Stomach (tissue), 4 donors: Measurements from ENCODE around the gene FBXL19.
A peak's percentile ranks its signal among the peaks of the same experiment; 100 is the strongest.

ENCODE experiments used
- EP300 ChIP-seq: sonication (generic); formaldehyde crosslinking; IDR thresholded peaks from one replicate; pipeline ENCODE4 v1.6.1; 2017; ENCODE audit warnings: antibody characterized with exemption
- POLR2A ChIP-seq, 4 donors: fragments of 450-650 bp; IDR thresholded peaks; one replicate each; pipeline ENCODE4 v1.6.1; 2016; ENCODE audit warnings: antibody characterized with exemption in 4 of 4, control low read depth in 2 of 4, mild to moderate bottlenecking in 1 of 4, moderate library complexity in 1 of 4
- POLR2AphosphoS5 ChIP-seq, 3 donors: sonication (generic); formaldehyde crosslinking; IDR thresholded peaks; one replicate each; pipeline ENCODE4 v1.6.1; 2016; ENCODE audit warnings: antibody characterized with exemption in 3 of 3
- TF ChIP-seq, protein P1 (sequence below), 7 experiments: fragments of 450-650 bp in 4 of 7; fragments of 200-600 bp in 3 of 7; sonication (generic) in 3 of 7; IDR thresholded peaks; one replicate each; pipeline ENCODE4 v1.5.1; 2016 to 2019; ENCODE audit warnings: antibody characterized with exemption in 7 of 7, control low read depth in 2 of 7, mild to moderate bottlenecking in 1 of 7

DNA sequence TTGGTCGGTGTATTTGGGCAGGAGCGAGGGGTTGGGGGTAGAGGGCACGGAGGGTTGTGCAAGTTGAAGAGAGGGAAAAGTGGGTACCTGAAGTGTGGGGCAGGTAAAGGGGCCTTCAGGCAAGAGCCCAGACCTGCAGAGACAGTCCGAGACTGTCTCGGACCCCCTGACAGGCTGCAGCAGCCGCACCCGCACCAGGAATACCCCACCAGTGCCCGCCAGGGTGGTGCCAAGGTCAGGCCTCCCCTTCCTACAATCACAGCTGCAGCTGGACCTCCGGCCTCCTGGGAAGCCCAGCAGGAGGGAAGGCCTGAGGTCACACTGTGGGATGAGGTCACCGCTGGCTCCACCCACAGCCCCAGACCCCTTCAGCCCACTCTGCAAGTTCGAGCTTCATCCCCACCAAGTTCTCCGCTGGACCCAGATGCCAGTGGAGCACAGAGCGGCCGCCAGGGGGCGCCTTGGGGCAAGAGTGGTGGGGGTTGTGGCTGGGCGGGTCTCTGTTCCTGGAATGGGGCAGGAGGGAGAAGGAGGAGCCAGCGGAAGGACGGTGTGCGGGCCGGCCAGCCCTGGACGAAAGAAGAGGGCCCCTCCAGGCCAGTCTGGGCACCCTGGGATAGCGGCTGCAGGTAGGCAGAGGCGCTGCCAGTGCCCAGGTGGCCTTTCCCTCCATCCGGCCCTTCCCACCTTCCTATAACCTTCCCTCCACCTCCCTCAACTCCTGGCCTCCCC, 61.5 kb downstream of the FBXL19 start, which contains the start of gene HSD3B7:
- TF ChIP-seq POLR2A (IDR thresholded peaks at IDR 0.05) (no peak), POLR2AphosphoS5 (IDR thresholded peaks at IDR 0.05) (peak in 1 of 3 donors; percentile 63), EP300 (no peak)
- TF ChIP-seq, protein P1, sequence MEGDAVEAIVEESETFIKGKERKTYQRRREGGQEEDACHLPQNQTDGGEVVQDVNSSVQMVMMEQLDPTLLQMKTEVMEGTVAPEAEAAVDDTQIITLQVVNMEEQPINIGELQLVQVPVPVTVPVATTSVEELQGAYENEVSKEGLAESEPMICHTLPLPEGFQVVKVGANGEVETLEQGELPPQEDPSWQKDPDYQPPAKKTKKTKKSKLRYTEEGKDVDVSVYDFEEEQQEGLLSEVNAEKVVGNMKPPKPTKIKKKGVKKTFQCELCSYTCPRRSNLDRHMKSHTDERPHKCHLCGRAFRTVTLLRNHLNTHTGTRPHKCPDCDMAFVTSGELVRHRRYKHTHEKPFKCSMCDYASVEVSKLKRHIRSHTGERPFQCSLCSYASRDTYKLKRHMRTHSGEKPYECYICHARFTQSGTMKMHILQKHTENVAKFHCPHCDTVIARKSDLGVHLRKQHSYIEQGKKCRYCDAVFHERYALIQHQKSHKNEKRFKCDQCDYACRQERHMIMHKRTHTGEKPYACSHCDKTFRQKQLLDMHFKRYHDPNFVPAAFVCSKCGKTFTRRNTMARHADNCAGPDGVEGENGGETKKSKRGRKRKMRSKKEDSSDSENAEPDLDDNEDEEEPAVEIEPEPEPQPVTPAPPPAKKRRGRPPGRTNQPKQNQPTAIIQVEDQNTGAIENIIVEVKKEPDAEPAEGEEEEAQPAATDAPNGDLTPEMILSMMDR (IDR thresholded peaks at IDR 0.05): peak in 5 of 7 experiments; percentile 87 to 96 (median 94)
